B cell (primary cell): ENCODE results near the gene HDDC2. TPM values are rescaled to one million over a fixed set of nuclear protein-coding genes. Genes with fewer than 3 reads are reported as not detected.

Experiments used
- ATAC-seq: fragments of 200-7000 bp; cut with Tn5 transposase; one replicate; pipeline ENCODE4 v1.10.0; 2021; ENCODE audit warnings: low read depth, mild to moderate bottlenecking, moderate number of reproducible peaks, moderate library complexity
- CTCF ChIA-PET: fragments of 350-600 bp; sonication (Branson Sonifier 250); formaldehyde crosslinking; loops from one replicate; lab custom pipeline; 2021; ENCODE audit warnings: antibody characterized with exemption, inconsistent platforms; lab: Charles Lee
- POLR2A ChIA-PET: fragments of 350-600 bp; sonication (Branson Sonifier 250); formaldehyde crosslinking; loops from one replicate; lab custom pipeline; 2021; ENCODE audit warnings: antibody characterized with exemption; lab: Charles Lee
- DNase-seq: peaks from one replicate; pipeline ENCODE4 v3.0.0; 2013
- H2AFZ ChIP-seq: 2 replicates; pipeline ENCODE4 v1.6.1; 2012; ENCODE audit warnings: mild to moderate bottlenecking, low read depth, low read length; ENCODE audit not compliant: insufficient read depth, poor library complexity, severe bottlenecking
- H3K27ac ChIP-seq, 2 donors: 1 replicate in 1 of 2; 2 replicates in 1 of 2; pipeline ENCODE4 v1.5.1; 2012 to 2013; ENCODE audit warnings: low read length in 2 of 2, mild to moderate bottlenecking in 2 of 2, moderate library complexity in 1 of 2
- H3K27me3 ChIP-seq, 4 experiments: fragments of 200-600 bp in 1 of 4; sonication (generic) in 1 of 4; replicated peaks in 1 of 4; 1 replicate in 2 of 4; 2 replicates in 2 of 4; pipeline versions ENCODE4 v1.6.1 to v1.7.0; 2013 to 2016; ENCODE audit warnings: low read length in 3 of 4, mild to moderate bottlenecking in 2 of 4, mixed read lengths in 1 of 4, moderate library complexity in 1 of 4; ENCODE audit not compliant: insufficient read depth in 4 of 4, control insufficient read depth in 3 of 4; ENCODE audit errors: control extremely low read depth in 1 of 4
- H3K36me3 ChIP-seq, 2 experiments: replicated peaks in 1 of 2; 1 replicate in 1 of 2; 2 replicates in 1 of 2; pipeline versions ENCODE4 v1.6.1 to v1.7.1; 2013; ENCODE audit warnings: low read length in 1 of 2; ENCODE audit not compliant: insufficient read depth in 2 of 2, control insufficient read depth in 1 of 2; ENCODE audit errors: control extremely low read depth in 1 of 2, extremely low read depth in 1 of 2
- H3K4me1 ChIP-seq, 2 donors: fragments of 200-600 bp in 1 of 2; sonication (generic) in 1 of 2; 1 replicate in 1 of 2; 2 replicates in 1 of 2; pipeline versions ENCODE4 v1.5.1 to v1.6.1; 2013 to 2017; ENCODE audit warnings: low read length in 2 of 2; ENCODE audit not compliant: control insufficient read depth in 2 of 2, insufficient read depth in 2 of 2
- H3K4me2 ChIP-seq: replicated peaks from 2 replicates; pipeline ENCODE3; 2012; ENCODE audit warnings: mild to moderate bottlenecking, low read depth, low read length; ENCODE audit not compliant: poor library complexity, severe bottlenecking
- H3K4me3 ChIP-seq, 5 experiments: fragments of 200-600 bp in 1 of 5; sonication (generic) in 1 of 5; 1 replicate in 3 of 5; 2 replicates in 2 of 5; pipeline versions ENCODE4 v1.5.1 to v1.7.0; 2011 to 2016; ENCODE audit warnings: low read length in 4 of 5, mild to moderate bottlenecking in 4 of 5, low read depth in 2 of 5, control low read depth in 1 of 5, moderate library complexity in 1 of 5; ENCODE audit not compliant: insufficient read depth in 1 of 5; ENCODE audit errors: control extremely low read depth in 1 of 5, extremely low read depth in 1 of 5
- H3K79me2 ChIP-seq: fragments of 200-600 bp; sonication (generic); one replicate; pipeline ENCODE4 v1.6.0; 2016; ENCODE audit warnings: low read length; ENCODE audit not compliant: control insufficient read depth, insufficient read depth
- H3K9ac ChIP-seq: fragments of 200-600 bp; sonication (generic); 2 replicates; pipeline ENCODE4 v1.6.1; 2017; ENCODE audit warnings: mild to moderate bottlenecking, low read length, moderate library complexity
- H3K9me3 ChIP-seq, 3 donors: one replicate each; pipeline versions ENCODE4 v1.6.1 to v1.7.1; 2013; ENCODE audit warnings: low read length in 2 of 3; ENCODE audit not compliant: control insufficient read depth in 2 of 3, insufficient read depth in 1 of 3; ENCODE audit errors: control extremely low read depth in 1 of 3
- H4K20me1 ChIP-seq: 2 replicates; pipeline ENCODE4 v1.6.0; 2012; ENCODE audit warnings: mild to moderate bottlenecking, low read length; ENCODE audit not compliant: insufficient read depth, control insufficient read depth, poor library complexity, severe bottlenecking
- H3K27ac Mint-ChIP-seq: one replicate; pipeline ENCODE4 v1.8.0; 2021; ENCODE audit warnings: mixed read lengths
- H3K27me3 Mint-ChIP-seq: one replicate; pipeline ENCODE4 v1.8.0; 2021; ENCODE audit warnings: mixed read lengths
- H3K4me1 Mint-ChIP-seq: one replicate; pipeline ENCODE4 v1.8.0; 2021; ENCODE audit warnings: mixed read lengths
- H3K4me3 Mint-ChIP-seq: one replicate; pipeline ENCODE4 v1.8.0; 2021; ENCODE audit warnings: mixed read lengths
- H3K9me3 Mint-ChIP-seq: one replicate; pipeline ENCODE4 v1.8.0; 2022; ENCODE audit warnings: mixed read lengths; ENCODE audit not compliant: insufficient read depth
- EZH2 ChIP-seq: IDR thresholded peaks from 2 replicates; pipeline ENCODE4 v1.6.1; 2012; ENCODE audit warnings: borderline replicate concordance, low read depth, mild to moderate bottlenecking, moderate library complexity, low read length; ENCODE audit not compliant: insufficient read depth, poor library complexity, severe bottlenecking
- WGBS: methylation state at CpG from one replicate; pipeline ENCODE4 v1.1.5; 2013; ENCODE audit warnings: missing lambda C conversion rate; ENCODE audit not compliant: insufficient coverage; 5-methylcytosine and 5-hydroxymethylcytosine counted together
- intact Hi-C: fragments of 100-400 bp; cut with micrococcal nuclease; formaldehyde crosslinking; loops from one replicate; pipeline ENCODE4 v1.10.0; 2022
- polyA plus RNA-seq: library from polyadenylated mRNA; depleted of rRNA; stranded (reverse); fragments of >200 nt; gene quantifications from 2 replicates; pipeline ENCODE4 v1.2.3, GENCODE V29; 2012
- total RNA-seq, 2 donors: library from RNA; stranded (reverse); fragments of 120-200 nt in 1 of 2; gene quantifications; 1 replicate in 1 of 2; 2 replicates in 1 of 2; pipeline versions ENCODE4 v1.2.3 to v1.2.4, GENCODE V29; 2013 to 2022
- TF ChIP-seq, protein P1 (sequence below): fragments of 200-600 bp; IDR thresholded peaks from one replicate; pipeline ENCODE4 v1.8.0; 2022; ENCODE audit warnings: antibody characterized with exemption, mild to moderate bottlenecking

Gene HDDC2
- total and polyA plus RNA-seq, 2 donors (not counting 1 experiment from before 2014, with no cell fraction given): 31.6 to 37.6 TPM

DNA sequence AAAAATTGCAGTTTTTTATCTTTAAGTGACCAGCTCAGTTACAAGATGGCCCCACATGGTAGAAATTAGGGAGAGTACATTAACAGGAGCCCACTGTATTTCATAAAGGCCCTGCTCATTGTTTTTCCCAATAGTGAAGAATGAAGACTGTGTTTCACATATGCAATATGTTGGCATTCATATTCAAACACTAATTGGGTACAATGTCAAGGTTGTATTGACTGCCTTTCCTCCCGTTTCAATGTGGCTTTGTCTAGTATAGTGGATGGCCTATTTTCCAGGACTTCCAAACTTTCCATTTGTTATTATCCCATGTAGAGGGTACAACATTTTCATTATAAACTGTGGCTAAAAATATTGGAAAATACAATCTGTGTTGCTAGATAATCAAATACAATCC is 51.3 kb downstream of the HDDC2 start:
- H4K20me1 ChIP-seq: no peaks in the 10 kb centered on the region
- H3K36me3 ChIP-seq: no peaks in the 10 kb centered on the region
- no peak overlapping the region for H2AFZ ChIP-seq
- no peaks in the 10 kb centered on the region for H3K79me2 ChIP-seq
- no peak overlapping the region for H3K4me3 ChIP-seq
- Mint-ChIP-seq H3K27me3 (peaks cover 16% of the 10 kb centered on the region), H3K9me3 (no peaks in the 10 kb centered on the region), H3K4me1 (no peaks in the 10 kb centered on the region), H3K4me3 (no peak overlapping the region), H3K27ac (no peak overlapping the region)
- intact Hi-C loops: no loop called here
- no peaks in the 10 kb centered on the region for H3K4me1 ChIP-seq
- no peak overlapping the region for H3K9ac ChIP-seq
- H3K4me2 ChIP-seq: no peak overlapping the region
- no peak overlapping the region for H3K27ac ChIP-seq
- peaks cover 0 to 2% (median 0%) of the 10 kb centered on the region in 3 donors for H3K9me3 ChIP-seq
- no CpG with 5 or more reads among the region's 1 CpG for WGBS
- DNase-seq (no peak), ATAC-seq (no peak)
- POLR2A ChIA-PET: no interaction called here
- CTCF ChIA-PET: no interaction called here
- TF ChIP-seq, protein P1, sequence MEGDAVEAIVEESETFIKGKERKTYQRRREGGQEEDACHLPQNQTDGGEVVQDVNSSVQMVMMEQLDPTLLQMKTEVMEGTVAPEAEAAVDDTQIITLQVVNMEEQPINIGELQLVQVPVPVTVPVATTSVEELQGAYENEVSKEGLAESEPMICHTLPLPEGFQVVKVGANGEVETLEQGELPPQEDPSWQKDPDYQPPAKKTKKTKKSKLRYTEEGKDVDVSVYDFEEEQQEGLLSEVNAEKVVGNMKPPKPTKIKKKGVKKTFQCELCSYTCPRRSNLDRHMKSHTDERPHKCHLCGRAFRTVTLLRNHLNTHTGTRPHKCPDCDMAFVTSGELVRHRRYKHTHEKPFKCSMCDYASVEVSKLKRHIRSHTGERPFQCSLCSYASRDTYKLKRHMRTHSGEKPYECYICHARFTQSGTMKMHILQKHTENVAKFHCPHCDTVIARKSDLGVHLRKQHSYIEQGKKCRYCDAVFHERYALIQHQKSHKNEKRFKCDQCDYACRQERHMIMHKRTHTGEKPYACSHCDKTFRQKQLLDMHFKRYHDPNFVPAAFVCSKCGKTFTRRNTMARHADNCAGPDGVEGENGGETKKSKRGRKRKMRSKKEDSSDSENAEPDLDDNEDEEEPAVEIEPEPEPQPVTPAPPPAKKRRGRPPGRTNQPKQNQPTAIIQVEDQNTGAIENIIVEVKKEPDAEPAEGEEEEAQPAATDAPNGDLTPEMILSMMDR: no peak
- no peak for TF ChIP-seq EZH2
- no peaks in the 10 kb centered on the region for H3K27me3 ChIP-seq

DNA sequence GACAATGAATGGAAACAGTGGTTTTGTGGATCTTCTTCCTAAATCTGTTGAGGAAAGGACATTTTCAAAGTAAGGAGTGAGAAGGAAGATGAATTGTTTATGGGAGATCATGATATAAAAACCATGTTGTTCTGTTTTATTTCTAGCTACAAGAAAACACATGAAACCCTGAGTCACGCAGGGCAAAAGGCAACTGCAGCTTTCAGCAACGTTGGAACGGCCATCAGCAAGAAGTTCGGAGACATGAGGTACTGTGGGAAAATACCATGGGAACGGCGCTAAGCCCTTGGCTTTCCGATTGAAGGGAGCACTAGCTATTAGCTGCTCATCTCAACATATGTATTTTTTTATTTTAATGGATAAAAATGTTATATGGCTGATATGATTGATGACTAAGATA is 53.6 kb downstream of the HDDC2 start:
- Mint-ChIP-seq H3K4me1 (no peaks in the 10 kb centered on the region), H3K27me3 (peaks cover 12% of the 10 kb centered on the region), H3K9me3 (no peaks in the 10 kb centered on the region), H3K4me3 (no peak overlapping the region), H3K27ac (no peak overlapping the region)
- Histone ChIP-seq H3K79me2 (no peaks in the 10 kb centered on the region), H3K27me3 (no peaks in the 10 kb centered on the region), H3K4me1 (no peaks in the 10 kb centered on the region), H2AFZ (no peak overlapping the region), H3K4me2 (no peak overlapping the region), H3K27ac (no peak overlapping the region), H3K36me3 (no peaks in the 10 kb centered on the region), H3K9ac (no peak overlapping the region), H3K9me3 (peaks cover 0 to 10% (median 0%) of the 10 kb centered on the region in 3 donors), H3K4me3 (no peak overlapping the region), H4K20me1 (no peaks in the 10 kb centered on the region)
- ChIA-PET CTCF (no interaction called here), POLR2A (no interaction called here)
- TF ChIP-seq, protein P1: no peak
- TF ChIP-seq EZH2: no peak
- WGBS: 70% methylated on average over 2 of the region's 7 CpGs
- DNase-seq (no peak), ATAC-seq (no peak)
- intact Hi-C loops: no loop called here
